Astrocyte of the cerebellum (primary cell): Measurements from ENCODE around the gene SORCS2.
A peak's percentile ranks its signal among the peaks of the same experiment; 100 is the strongest.

Experiments
- DNase-seq: peaks from one replicate; pipeline ENCODE4 v3.0.0-alpha.2; 2011; ENCODE audit warnings: low read depth
- H3K4me3 ChIP-seq: 2 replicates; pipeline ENCODE4 v1.5.1; 2011; ENCODE audit warnings: mild to moderate bottlenecking, low read depth, low read length, moderate library complexity
- CTCF ChIP-seq: IDR thresholded peaks from 2 replicates; pipeline ENCODE4 v1.5.1; 2012; ENCODE audit warnings: low read length, low read depth, moderate library complexity, mild to moderate bottlenecking; ENCODE audit errors: missing control alignments
- in situ Hi-C: cut with HindIII; loops from 2 replicates; pipeline ENCODE4 v1.10.0; 2017; ENCODE audit warnings: low sequenced_read_pairs

The SORCS2 gene

GRCh38 chr4:7327341-7327885 is 135.1 kb downstream of the SORCS2 start:
- no peak for TF ChIP-seq CTCF
- in situ Hi-C loops: loop anchor here (5.0 kb wide), 1 partner anchor 105 kb away; no protein-coding TSS in a partner anchor
- no peak overlapping the region for H3K4me3 ChIP-seq
- no peak for DNase-seq

- in situ Hi-C loops: loop anchor here (5.0 kb wide), 1 partner anchor 106 kb away; no protein-coding TSS in a partner anchor
- DNase-seq: no peak
- H3K4me3 ChIP-seq: no peak overlapping the region
- TF ChIP-seq CTCF: no peak
These were observed 136.0 kb downstream of the SORCS2 start for GRCh38 chr4:7328162-7328912.

GRCh38 chr4:7328913-7329638 is 136.7 kb downstream of the SORCS2 start:
- TF ChIP-seq CTCF: no peak
- DNase-seq: peak; percentile 45
- H3K4me3 ChIP-seq: no peak overlapping the region
- in situ Hi-C loops: loop anchor here (5.0 kb wide), 1 partner anchor 107 kb away; no protein-coding TSS in a partner anchor

- TF ChIP-seq CTCF: no peak
- in situ Hi-C loops: no loop called here
- no peak overlapping the region for H3K4me3 ChIP-seq
- DNase-seq: no peak
These were observed 137.8 kb downstream of the SORCS2 start for GRCh38 chr4:7330031-7330596.

GRCh38 chr4:7330811-7331681 is 138.7 kb downstream of the SORCS2 start:
- no peak overlapping the region for H3K4me3 ChIP-seq
- in situ Hi-C loops: no loop called here
- DNase-seq: no peak
- no peak for TF ChIP-seq CTCF

- H3K4me3 ChIP-seq: no peak overlapping the region
- no peak for DNase-seq
- in situ Hi-C loops: no loop called here
- TF ChIP-seq CTCF: no peak
These were observed 139.3 kb downstream of the SORCS2 start for GRCh38 chr4:7331682-7332000.
